BE2C (cell line): ENCODE measurements around the gene MID1.

Source experiments
- DNase-seq: peaks from one replicate; pipeline ENCODE4 v3.0.0-alpha.2; 2020
- H3K27me3 ChIP-seq: fragments of 250-450 bp; sonication (Bioruptor Pico); 2 replicates; pipeline ENCODE4 v1.5.1; 2020; ENCODE audit warnings: mild to moderate bottlenecking
- H3K36me3 ChIP-seq: fragments of 250-450 bp; sonication (Bioruptor Pico); 2 replicates; pipeline ENCODE4 v1.5.1; 2020; ENCODE audit warnings: mild to moderate bottlenecking
- H3K4me1 ChIP-seq: fragments of 250-450 bp; sonication (Bioruptor Pico); 2 replicates; pipeline ENCODE4 v1.5.1; 2020
- H3K4me3 ChIP-seq: 2 replicates; pipeline ENCODE4 v1.5.1; 2011; ENCODE audit warnings: low read depth, low read length
- H3K9me3 ChIP-seq: fragments of 250-450 bp; sonication (Bioruptor Pico); 2 replicates; pipeline ENCODE4 v1.5.1; 2020
- CTCF ChIP-seq: IDR thresholded peaks from 2 replicates; pipeline ENCODE4 v1.5.1; 2012; ENCODE audit warnings: mild to moderate bottlenecking, low read depth, low read length

The MID1 gene

GRCh38 chrX:10519278-10519677 lies 101.1 kb downstream of the MID1 start:
- H3K27me3 ChIP-seq: no peaks in the 10 kb centered on the region
- no peak overlapping the region for H3K4me3 ChIP-seq
- no peak for TF ChIP-seq CTCF
- H3K4me1 ChIP-seq: no peaks in the 10 kb centered on the region
- no peak for DNase-seq
- no peaks in the 10 kb centered on the region for H3K9me3 ChIP-seq
- no peaks in the 10 kb centered on the region for H3K36me3 ChIP-seq

- TF ChIP-seq CTCF: no peak
- Histone ChIP-seq H3K4me1 (no peaks in the 10 kb centered on the region), H3K4me3 (no peak overlapping the region), H3K36me3 (no peaks in the 10 kb centered on the region), H3K9me3 (no peaks in the 10 kb centered on the region), H3K27me3 (no peaks in the 10 kb centered on the region)
- no peak for DNase-seq
These were observed 102.3 kb downstream of the MID1 start for GRCh38 chrX:10518073-10518472.

GRCh38 chrX:10516781-10517322 lies 103.5 kb downstream of the MID1 start:
- H3K4me1 ChIP-seq: peaks cover 3% of the 10 kb centered on the region; the same call in 1 of the 2 replicates
- no peak for TF ChIP-seq CTCF
- DNase-seq: no peak
- H3K9me3 ChIP-seq: no peaks in the 10 kb centered on the region
- H3K27me3 ChIP-seq: no peaks in the 10 kb centered on the region
- no peak overlapping the region for H3K4me3 ChIP-seq
- no peaks in the 10 kb centered on the region for H3K36me3 ChIP-seq

- peaks cover 3% of the 10 kb centered on the region; the same call in 1 of the 2 replicates for H3K4me1 ChIP-seq
- TF ChIP-seq CTCF: no peak
- H3K36me3 ChIP-seq: no peaks in the 10 kb centered on the region
- no peak for DNase-seq
- H3K27me3 ChIP-seq: no peaks in the 10 kb centered on the region
- H3K4me3 ChIP-seq: no peak overlapping the region
- no peaks in the 10 kb centered on the region for H3K9me3 ChIP-seq
These were observed 105.5 kb downstream of the MID1 start for GRCh38 chrX:10514891-10515290.

GRCh38 chrX:10513974-10514373 lies 106.4 kb downstream of the MID1 start:
- Histone ChIP-seq H3K9me3 (no peaks in the 10 kb centered on the region), H3K27me3 (no peaks in the 10 kb centered on the region), H3K36me3 (no peaks in the 10 kb centered on the region), H3K4me1 (peaks cover 3% of the 10 kb centered on the region; the same call in 1 of the 2 replicates), H3K4me3 (no peak overlapping the region)
- TF ChIP-seq CTCF: 0 out of 2 replicates have a peak, but pooled peaks have one; percentile 2
- no peak for DNase-seq

GRCh38 chrX:10512741-10513140 lies 107.6 kb downstream of the MID1 start:
- H3K27me3 ChIP-seq: no peaks in the 10 kb centered on the region

More at GRCh38 chrX:10512741-10513140, 107.6 kb downstream of the MID1 start:
- DNase-seq: no peak
- no peak overlapping the region for H3K4me3 ChIP-seq
- no peak for TF ChIP-seq CTCF
- peaks cover 3% of the 10 kb centered on the region; the same call in 1 of the 2 replicates for H3K4me1 ChIP-seq
- no peaks in the 10 kb centered on the region for H3K9me3 ChIP-seq
- no peaks in the 10 kb centered on the region for H3K36me3 ChIP-seq
